Subcutaneous abdominal adipose tissue (tissue), 5 donors: ENCODE data around the gene ENTPD5.

Experiments
- H3K27ac ChIP-seq: one replicate; pipeline ENCODE4 v1.7.0; 2013; ENCODE audit warnings: low read depth, mild to moderate bottlenecking, inconsistent platforms, low read length, moderate library complexity
- H3K27me3 ChIP-seq, 5 donors: one replicate each; pipeline ENCODE4 v1.7.0; 2013; ENCODE audit warnings: low read length in 5 of 5, inconsistent platforms in 1 of 5; ENCODE audit not compliant: control insufficient read depth in 5 of 5, insufficient read depth in 4 of 5
- H3K36me3 ChIP-seq, 5 donors: one replicate each; pipeline ENCODE4 v1.7.0; 2013; ENCODE audit warnings: low read length in 5 of 5; ENCODE audit not compliant: control insufficient read depth in 5 of 5, insufficient read depth in 5 of 5
- H3K4me1 ChIP-seq, 5 donors: one replicate each; pipeline ENCODE4 v1.7.0; 2013; ENCODE audit warnings: low read length in 5 of 5, mild to moderate bottlenecking in 3 of 5, moderate library complexity in 1 of 5; ENCODE audit not compliant: control insufficient read depth in 5 of 5, insufficient read depth in 5 of 5
- H3K4me3 ChIP-seq, 5 donors: one replicate each; pipeline ENCODE4 v1.7.0; 2013; ENCODE audit warnings: low read length in 5 of 5, low read depth in 1 of 5
- H3K9ac ChIP-seq, 5 donors: one replicate each; pipeline ENCODE4 v1.7.0; 2013; ENCODE audit warnings: low read length in 5 of 5, mild to moderate bottlenecking in 4 of 5, moderate library complexity in 3 of 5
- H3K9me3 ChIP-seq, 5 donors: one replicate each; pipeline ENCODE4 v1.7.0; 2013; ENCODE audit warnings: low read length in 5 of 5; ENCODE audit not compliant: control insufficient read depth in 5 of 5
- donor health status: healthy.
- donor health status: healthy.
- donor health status: healthy.
- donor health status: healthy.
- donor health status: healthy.

The ENTPD5 gene

DNA sequence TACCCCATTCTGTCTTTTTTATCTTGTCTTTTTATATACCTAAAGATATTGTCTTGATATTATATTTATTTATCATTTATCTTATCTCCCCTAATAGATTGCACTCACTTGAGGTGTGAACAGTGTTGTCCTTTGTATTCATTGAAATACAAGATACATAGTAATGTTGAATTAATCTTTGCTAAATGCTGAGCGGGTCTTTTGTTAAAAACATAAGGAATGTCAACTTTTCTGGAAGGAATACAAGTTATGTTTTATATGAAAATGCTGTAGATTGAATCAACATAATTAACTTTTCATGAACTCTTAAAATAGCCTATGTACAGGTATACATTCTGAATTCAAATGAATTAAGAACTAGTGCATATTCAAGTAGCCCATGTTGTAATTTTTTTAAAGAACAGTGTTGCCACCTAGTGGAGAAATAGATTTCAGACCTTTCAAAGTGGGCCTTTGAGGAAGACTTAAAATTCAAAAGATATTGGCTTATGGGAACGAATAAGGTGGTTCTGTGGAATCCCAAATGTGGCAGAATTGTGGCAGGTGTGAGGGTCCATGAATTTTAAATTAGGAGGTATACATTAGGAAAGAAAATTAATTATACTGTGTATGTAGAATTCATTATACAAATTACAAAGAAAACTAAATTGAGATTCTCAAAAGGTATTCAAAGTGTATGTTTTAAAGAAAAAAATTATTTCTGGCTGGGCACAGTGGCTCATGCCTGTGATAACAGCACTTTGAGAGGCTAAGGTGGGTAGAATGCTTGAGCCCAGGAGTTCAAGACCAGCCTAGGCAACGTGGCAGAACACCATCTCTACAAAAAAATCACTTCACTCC, 19.2 kb upstream of the ENTPD5 start:
- peaks cover 0 to 5% (median 2%) of the 10 kb centered on the region in 5 donors for H3K36me3 ChIP-seq
- no peak overlapping the region for H3K27ac ChIP-seq
- no peaks in the 10 kb centered on the region for H3K4me1 ChIP-seq
- no peak overlapping the region for H3K4me3 ChIP-seq
- H3K9me3 ChIP-seq: no peaks in the 10 kb centered on the region
- H3K27me3 ChIP-seq: no peaks in the 10 kb centered on the region
- no peak overlapping the region for H3K9ac ChIP-seq

DNA sequence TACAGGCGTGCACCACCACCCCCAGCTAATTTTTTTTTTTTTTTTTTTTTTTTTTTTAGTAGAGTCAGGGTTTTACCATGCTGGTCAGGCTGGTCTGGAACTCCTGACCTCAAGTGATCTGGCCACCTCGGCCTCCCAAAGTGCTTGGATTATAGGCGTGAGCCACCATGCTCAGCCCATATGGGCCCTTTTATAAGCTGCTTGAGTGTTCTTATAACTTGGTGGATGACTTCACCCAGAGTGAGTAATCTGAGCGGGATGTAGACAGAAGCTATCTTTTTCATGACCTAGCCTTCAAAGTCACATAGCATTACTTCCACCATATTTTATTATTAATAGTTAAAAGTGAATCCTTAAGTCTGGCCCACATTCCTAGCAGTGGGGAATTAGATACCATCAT, 16.5 kb upstream of the ENTPD5 start:
- Histone ChIP-seq H3K4me1 (no peaks in the 10 kb centered on the region), H3K36me3 (no peaks in the 10 kb centered on the region), H3K4me3 (no peak overlapping the region), H3K9me3 (no peaks in the 10 kb centered on the region), H3K27me3 (no peaks in the 10 kb centered on the region), H3K27ac (no peak overlapping the region), H3K9ac (no peak overlapping the region)

DNA sequence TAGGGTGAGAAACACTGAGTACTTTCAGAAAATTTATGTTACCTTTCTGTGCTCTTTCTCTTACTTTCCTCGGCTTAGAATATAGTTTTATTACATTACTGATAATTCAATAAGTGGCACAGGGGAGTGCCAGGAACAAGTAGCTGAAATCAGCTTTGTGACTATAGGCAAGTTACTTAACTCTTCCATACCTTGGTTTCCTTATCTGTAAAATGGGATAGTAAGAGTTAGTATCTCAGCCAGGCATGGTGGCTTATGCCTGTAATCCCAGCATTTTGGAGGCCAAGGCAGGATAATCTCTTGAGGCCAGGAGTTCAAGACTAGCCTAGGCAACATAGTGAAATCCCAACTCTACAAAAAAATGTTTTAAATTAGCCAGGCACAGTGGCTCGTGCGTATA, 15.5 kb upstream of the ENTPD5 start:
- Histone ChIP-seq H3K4me3 (no peak overlapping the region), H3K27me3 (no peaks in the 10 kb centered on the region), H3K36me3 (no peaks in the 10 kb centered on the region), H3K4me1 (no peaks in the 10 kb centered on the region), H3K27ac (no peak overlapping the region), H3K9ac (no peak overlapping the region), H3K9me3 (no peaks in the 10 kb centered on the region)

DNA sequence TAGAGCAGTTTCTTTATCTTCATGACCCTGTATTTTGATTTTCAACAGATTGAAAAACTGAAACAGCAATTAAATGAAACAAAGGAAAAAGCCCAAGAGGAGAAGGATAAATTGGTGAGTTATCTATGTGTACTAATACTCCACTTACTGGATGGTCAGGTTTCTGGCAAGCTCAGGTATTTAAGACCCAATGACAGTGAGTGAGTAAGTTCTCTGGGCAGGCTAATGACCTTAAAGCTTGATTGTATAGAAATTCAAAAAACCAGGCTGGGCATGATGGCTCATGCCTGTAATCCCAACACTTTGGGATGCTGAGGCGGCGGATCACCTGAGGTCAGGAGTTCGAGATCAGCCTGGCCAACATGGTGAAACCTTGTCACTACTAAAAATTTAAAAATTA, 10.0 kb upstream of the ENTPD5 start:
- H3K36me3 ChIP-seq: no peaks in the 10 kb centered on the region
- H3K9me3 ChIP-seq: no peaks in the 10 kb centered on the region
- no peaks in the 10 kb centered on the region for H3K27me3 ChIP-seq
- H3K4me1 ChIP-seq: no peaks in the 10 kb centered on the region
- H3K4me3 ChIP-seq: no peak overlapping the region
- H3K9ac ChIP-seq: no peak overlapping the region
- H3K27ac ChIP-seq: no peak overlapping the region

DNA sequence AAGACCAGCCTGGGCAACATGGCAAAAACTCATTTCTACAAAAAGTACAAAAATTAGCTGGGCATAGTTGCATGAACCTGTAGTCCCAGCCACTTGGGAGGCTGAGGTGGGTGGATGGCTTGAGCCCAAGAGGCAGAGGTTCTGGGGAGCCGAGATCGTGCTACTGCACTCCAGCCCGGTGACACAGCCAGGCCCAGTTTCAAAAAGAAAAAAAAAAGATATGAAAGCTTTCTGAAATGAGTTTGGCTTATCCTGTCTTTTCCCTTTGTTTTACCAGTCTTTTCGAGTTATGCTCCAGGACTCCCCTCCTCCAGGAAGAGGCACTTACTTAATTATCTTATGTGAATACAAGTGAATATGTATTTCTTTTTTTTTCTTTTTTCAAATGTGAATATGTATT, 3.3 kb upstream of the ENTPD5 start:
- Histone ChIP-seq H3K9ac (no peak overlapping the region), H3K4me1 (peaks cover 0 to 19% (median 9%) of the 10 kb centered on the region in 5 donors), H3K4me3 (no peak overlapping the region), H3K27ac (no peak overlapping the region), H3K36me3 (no peaks in the 10 kb centered on the region), H3K9me3 (no peaks in the 10 kb centered on the region), H3K27me3 (no peaks in the 10 kb centered on the region)

DNA sequence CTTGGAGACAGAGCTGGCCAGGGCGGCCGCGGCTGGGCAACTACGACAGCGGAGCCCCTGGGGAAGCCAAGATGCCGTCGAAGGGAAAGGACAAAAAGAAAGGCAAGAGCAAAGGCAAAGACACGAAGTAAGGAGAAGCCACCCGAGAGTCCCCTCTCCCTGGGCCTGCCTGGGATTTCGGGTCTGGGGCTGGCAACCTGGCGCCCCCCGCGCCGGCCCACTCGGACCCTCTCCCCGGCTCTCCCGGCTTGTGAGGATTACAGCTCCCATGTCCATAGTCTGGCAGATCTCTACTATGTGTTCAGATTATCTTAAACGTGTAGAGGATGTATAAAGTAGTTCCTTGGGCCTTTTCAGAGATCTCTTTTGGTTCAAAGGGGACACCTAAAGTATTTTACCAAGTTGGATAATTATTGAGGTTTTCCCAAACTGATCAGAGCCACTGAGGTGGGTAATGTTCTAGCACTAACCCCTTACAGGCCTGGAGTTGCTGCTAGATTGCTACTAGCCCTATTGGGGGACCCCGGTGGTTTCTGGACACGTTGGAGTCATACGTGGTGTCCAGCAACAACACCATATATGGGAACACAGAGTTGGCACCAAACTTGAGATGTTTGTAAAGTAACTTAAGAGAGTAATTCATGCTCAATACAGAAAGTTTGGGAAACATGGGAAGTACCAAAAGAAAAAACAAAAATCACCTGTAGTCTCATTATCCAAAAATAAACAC, 485 bp upstream of the ENTPD5 start:
- no peaks in the 10 kb centered on the region for H3K27me3 ChIP-seq
- H3K4me3 ChIP-seq: peak overlapping the region; percentile 67 to 93 (median 86)
- H3K9me3 ChIP-seq: no peaks in the 10 kb centered on the region
- peak overlapping the region; percentile 63 to 89 (median 76) for H3K9ac ChIP-seq
- H3K4me1 ChIP-seq: peaks cover 0 to 19% (median 9%) of the 10 kb centered on the region in 5 donors
- no peaks in the 10 kb centered on the region for H3K36me3 ChIP-seq
- peak overlapping the region; percentile 77 for H3K27ac ChIP-seq

DNA sequence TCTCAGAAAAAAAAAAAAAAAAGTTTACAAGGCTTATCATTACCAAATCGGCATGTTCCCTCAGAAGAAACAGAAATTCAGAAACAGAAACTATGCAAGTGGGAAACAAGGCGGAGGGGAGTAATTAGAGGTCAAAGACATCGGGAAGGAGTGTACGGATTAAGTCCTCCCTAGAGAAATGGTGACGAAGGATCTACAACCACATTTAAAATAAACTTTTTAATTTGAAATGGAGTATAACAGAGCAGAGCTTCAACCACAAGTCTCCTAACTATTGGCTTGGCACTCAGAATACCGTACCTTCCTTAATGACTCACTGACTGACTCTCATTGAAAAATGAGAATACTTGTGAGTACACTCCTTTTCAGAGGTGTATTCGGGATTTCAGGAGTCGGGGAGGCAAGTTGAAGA, 908 bp downstream of the ENTPD5 start:
- Histone ChIP-seq H3K36me3 (peaks cover 0 to 8% (median under 1%) of the 10 kb centered on the region in 5 donors), H3K4me3 (peak overlapping the region; percentile 80 to 96 (median 89)), H3K9ac (peak overlapping the region; percentile 77 to 95 (median 91)), H3K27me3 (no peaks in the 10 kb centered on the region), H3K4me1 (peaks cover 0 to 19% (median 9%) of the 10 kb centered on the region in 5 donors), H3K9me3 (no peaks in the 10 kb centered on the region), H3K27ac (peak overlapping the region; percentile 98)

DNA sequence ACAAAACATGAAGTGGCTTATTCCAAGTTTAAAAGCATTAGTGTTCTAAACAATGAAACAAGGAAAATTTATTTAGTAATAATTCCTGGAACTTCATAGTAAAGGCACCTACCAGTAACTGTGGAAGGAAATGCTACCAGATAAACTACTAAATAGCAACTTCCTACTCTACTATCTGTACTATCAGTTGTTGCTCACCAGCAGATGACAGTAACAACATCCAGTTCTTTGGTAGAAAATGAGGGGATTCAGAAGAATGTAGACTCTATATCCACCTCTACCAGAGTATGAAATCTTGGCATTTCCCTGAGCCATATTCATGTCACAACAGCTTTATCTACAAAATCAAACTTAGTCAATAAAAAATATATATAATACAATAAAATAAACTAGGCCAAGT, 3.1 kb downstream of the ENTPD5 start:
- Histone ChIP-seq H3K4me1 (peaks cover 0 to 19% (median 9%) of the 10 kb centered on the region in 5 donors), H3K9ac (no peak overlapping the region), H3K4me3 (no peak overlapping the region), H3K27me3 (no peaks in the 10 kb centered on the region), H3K36me3 (peaks cover 2 to 13% (median 9%) of the 10 kb centered on the region in 5 donors), H3K27ac (no peak overlapping the region), H3K9me3 (no peaks in the 10 kb centered on the region)

DNA sequence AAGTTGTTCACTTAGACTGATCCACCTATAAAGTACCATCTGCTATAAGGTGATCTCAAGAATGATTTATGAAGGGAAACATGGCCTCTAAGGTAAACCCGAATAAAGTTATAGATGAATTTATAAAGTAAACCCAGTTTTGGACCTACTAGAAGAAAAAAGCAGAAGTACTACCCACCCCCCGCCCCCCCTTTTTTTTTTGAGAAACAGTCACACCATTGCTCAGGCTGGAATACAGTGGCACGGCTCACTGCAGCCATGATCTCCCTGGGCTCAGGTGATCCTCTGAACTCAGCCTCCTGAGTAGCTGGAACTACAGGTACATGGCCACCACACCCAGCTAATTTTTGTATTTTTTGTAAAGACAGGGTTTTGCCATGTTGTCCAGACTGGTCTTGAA, 3.9 kb downstream of the ENTPD5 start:
- Histone ChIP-seq H3K9ac (no peak overlapping the region), H3K4me3 (no peak overlapping the region), H3K36me3 (peaks cover 6 to 19% (median 15%) of the 10 kb centered on the region in 5 donors), H3K9me3 (no peaks in the 10 kb centered on the region), H3K27ac (no peak overlapping the region), H3K27me3 (no peaks in the 10 kb centered on the region), H3K4me1 (peaks cover 0 to 19% (median 9%) of the 10 kb centered on the region in 5 donors)

DNA sequence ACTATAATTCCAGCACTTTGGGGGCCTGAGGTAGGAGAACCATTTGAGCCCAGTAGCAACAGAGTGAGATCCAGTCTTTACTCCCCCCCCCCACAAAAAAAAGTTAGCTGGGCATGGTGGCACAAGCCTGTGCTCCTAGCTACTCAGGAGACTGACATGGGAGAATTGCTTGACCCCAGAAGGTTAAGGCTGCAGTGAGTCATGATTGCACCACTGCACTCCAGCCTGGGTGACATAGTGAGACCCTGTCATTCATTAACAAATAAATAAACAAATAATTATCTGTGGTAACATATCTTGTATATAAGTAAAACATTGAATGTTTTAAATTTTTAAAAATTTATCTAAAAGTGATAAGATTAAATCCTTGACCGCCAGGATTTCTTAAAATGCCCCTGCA, 4.8 kb downstream of the ENTPD5 start:
- Histone ChIP-seq H3K4me1 (peaks cover 0 to 12% (median 4%) of the 10 kb centered on the region in 5 donors), H3K9me3 (no peaks in the 10 kb centered on the region), H3K4me3 (no peak overlapping the region), H3K27ac (no peak overlapping the region), H3K36me3 (peaks cover 6 to 21% (median 19%) of the 10 kb centered on the region in 5 donors), H3K27me3 (no peaks in the 10 kb centered on the region), H3K9ac (no peak overlapping the region)
